ENCODE data around the gene NDUFV1.

The NDUFV1 gene

DNA sequence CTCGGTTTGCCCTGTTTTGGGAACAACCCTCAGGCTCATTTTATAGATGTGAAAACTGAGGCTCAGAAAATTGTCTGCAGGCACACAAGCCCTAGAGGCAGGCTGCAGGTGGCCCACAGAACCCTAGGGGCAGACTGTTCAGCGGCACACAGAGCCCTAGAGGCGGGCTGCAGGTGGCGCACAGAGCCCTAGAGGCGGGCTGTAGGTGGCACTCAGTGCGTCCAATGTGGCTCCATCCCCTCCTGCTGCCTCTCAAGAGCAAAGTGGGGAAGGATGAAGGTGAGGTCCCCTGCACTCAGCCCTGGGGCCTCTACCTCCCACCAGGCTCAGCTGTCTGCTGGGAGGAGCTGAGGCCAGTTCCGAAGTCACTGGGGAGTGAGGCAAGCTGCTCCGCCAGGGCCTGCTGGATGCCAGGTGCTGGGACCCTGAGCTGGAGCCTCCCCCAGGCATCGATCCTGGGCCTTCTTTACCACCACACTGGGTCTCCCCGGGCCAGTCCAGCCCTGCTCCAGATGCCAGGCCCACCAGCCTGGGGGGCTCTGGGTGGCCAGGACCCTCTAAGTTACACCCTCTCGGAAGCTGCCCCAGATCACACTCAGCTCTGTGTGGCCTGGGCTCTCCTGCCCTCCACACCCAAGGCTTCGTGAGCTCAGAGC is 41.5 kb downstream of the NDUFV1 start:
- Histone ChIP-seq H3K4me3 (ENCODE audit: low read length in 2 of 2) (no peak overlapping the region), H3K9me3 (ENCODE audit: control insufficient read depth in 2 of 2, low read length in 2 of 2) (no peaks in the 10 kb centered on the region), H3K36me3 (ENCODE audit: control insufficient read depth in 2 of 2, insufficient read depth in 2 of 2, low read length in 2 of 2) (no peaks in the 10 kb centered on the region), H3K9ac (ENCODE audit: low read depth in 1 of 2, low read length in 2 of 2) (no peak overlapping the region), H3K27me3 (ENCODE audit: control insufficient read depth in 2 of 2, insufficient read depth in 2 of 2, low read length in 2 of 2) (peaks cover 0 to 2% of the 10 kb centered on the region in 2 donors), H3K27ac (ENCODE audit: low read depth in 2 of 2, low read length in 2 of 2) (no peak overlapping the region), H3K4me1 (ENCODE audit: control insufficient read depth in 2 of 2, insufficient read depth in 2 of 2, low read length in 2 of 2) (peaks cover 29 to 30% of the 10 kb centered on the region in 2 donors)

DNA sequence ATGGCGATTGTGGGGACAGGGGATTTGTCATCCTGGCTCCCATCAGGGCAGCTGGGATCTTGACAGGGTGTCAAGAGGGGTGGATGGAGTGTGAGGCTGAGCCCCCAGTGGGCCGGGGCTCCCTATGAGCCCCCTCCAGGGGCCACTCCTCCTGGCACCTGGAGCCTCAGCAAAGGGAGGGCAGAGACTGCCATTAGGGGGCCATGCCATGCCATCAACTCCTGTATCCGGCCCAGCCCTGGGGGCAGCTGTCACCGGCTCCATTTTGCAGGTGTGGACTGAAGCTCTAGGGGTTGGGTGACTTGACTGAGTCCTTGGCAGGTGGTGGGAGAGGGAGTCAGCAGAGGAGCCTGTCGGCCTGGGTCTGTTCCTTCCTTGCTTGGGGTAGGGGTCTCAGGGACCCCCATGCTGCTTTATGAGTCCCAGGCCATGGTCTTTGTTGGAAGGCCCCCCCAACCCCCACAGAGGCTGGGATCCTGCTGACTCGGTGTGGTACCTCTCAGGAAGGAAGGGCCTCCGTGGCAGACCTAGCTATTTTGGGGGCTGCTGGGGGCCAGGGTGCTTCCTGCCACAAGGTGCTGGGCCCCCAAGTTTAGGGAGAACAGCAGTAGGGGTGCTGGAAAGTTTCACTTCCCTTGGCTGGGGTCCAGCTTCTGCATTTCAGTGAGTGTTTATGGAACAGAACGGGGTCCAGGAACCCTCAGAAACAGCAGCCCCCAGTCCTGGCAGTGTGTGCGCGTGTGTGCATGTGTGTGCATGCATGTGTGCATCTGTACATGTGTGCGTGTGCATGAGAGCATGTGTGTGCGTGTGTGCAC is 42.3 kb downstream of the NDUFV1 start:
- Histone ChIP-seq H3K9me3 (ENCODE audit: control insufficient read depth in 2 of 2, low read length in 2 of 2) (no peaks in the 10 kb centered on the region), H3K36me3 (ENCODE audit: control insufficient read depth in 2 of 2, insufficient read depth in 2 of 2, low read length in 2 of 2) (no peaks in the 10 kb centered on the region), H3K4me1 (ENCODE audit: control insufficient read depth in 2 of 2, insufficient read depth in 2 of 2, low read length in 2 of 2) (peaks cover 29 to 30% of the 10 kb centered on the region in 2 donors), H3K9ac (ENCODE audit: low read depth in 1 of 2, low read length in 2 of 2) (no peak overlapping the region), H3K27me3 (ENCODE audit: control insufficient read depth in 2 of 2, insufficient read depth in 2 of 2, low read length in 2 of 2) (peaks cover 0 to 2% of the 10 kb centered on the region in 2 donors), H3K27ac (ENCODE audit: low read depth in 2 of 2, low read length in 2 of 2) (no peak overlapping the region), H3K4me3 (ENCODE audit: low read length in 2 of 2) (no peak overlapping the region)

DNA sequence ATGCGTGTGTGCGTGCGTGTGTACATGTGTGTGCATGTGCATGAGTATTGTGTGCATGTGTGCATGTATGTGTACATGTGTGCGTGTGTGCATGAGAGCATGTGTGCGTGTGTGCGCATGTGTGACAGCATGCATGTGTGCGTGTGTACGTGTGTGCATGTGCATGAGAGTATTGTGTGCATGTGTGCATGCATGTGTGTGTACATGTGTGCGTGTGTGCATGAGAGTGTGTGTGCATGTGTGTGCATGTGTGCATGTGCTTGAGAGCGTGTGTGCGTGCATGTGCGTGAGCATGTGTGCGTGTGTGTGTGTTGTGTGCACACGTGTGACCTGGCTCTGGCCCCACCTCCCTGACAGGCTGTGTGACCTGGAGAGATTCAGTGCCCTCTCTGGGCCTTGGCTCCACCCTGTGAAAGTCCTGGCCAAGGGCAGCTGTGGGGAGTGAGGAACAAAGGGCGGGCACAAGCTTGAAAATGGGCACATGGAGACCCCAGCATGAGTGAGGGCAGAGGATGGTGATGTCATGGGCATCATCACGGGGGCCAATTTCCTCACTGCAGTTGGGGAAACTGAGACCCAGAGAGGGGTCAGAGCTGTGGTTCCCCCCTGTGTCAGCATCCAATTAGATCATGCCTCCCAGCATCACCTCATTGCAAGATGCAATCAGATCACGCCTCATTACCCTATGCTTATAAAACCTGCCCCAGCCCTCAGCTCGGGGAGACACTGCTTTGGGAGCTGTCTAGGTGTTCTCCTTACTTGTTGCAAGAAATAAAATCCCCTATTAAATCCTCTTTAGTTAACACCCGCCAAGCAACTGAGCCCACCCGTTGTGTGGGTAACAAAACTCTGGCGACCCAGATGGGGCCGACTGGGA is 43.1 kb downstream of the NDUFV1 start:
- peak overlapping the region; percentile 61 to 78 for H3K27ac ChIP-seq (ENCODE audit: low read depth in 2 of 2, low read length in 2 of 2)
- no peaks in the 10 kb centered on the region for H3K36me3 ChIP-seq (ENCODE audit: control insufficient read depth in 2 of 2, insufficient read depth in 2 of 2, low read length in 2 of 2)
- H3K9me3 ChIP-seq (ENCODE audit: control insufficient read depth in 2 of 2, low read length in 2 of 2), result no peaks in the 10 kb centered on the region
- H3K4me1 ChIP-seq (ENCODE audit: control insufficient read depth in 2 of 2, insufficient read depth in 2 of 2, low read length in 2 of 2), result peaks cover 29 to 31% of the 10 kb centered on the region in 2 donors
- H3K9ac ChIP-seq (ENCODE audit: low read depth in 1 of 2, low read length in 2 of 2), result peak overlapping the region; percentile 56 to 63
- peak overlapping the region; percentile 65 to 74 for H3K4me3 ChIP-seq (ENCODE audit: low read length in 2 of 2)
- peaks cover 0 to 2% of the 10 kb centered on the region in 2 donors for H3K27me3 ChIP-seq (ENCODE audit: control insufficient read depth in 2 of 2, insufficient read depth in 2 of 2, low read length in 2 of 2)

DNA sequence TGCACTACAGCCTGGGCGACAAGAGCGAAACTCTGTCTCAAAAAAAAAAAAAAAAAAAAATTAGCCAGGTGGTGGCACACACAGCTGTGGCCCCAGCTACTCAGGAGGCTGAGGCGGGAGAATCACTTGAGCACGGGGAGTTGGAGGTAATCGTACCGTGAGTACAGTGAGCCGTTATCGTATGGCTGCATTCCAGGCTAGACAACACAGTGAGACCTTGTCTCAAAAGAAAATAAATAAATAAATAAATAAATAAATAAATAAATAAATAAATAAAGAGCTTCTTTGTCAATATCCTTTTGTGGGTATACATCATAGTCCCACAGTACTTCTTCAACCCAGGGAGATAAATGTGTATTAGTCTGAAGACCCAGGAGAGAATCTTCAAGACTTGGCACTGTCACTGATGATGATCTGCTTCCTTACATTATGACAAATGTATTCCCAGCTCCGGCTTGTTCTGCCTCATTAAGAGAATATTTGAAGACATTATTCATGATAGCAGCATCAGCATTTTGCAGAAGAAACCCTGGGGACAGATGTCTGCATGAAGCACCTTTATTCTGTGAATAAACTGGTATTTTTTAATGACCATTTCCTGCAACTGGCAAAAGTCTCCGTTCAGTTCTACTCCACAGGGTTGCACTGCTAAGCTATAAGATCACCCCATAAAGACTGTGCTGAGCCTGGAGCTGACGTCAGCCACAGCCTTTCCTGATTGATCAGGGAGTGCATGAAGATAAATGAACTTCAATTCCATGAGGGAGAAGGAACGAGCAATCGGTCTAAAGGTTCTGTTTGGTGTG is 45.4 kb downstream of the NDUFV1 start:
- Histone ChIP-seq H3K27ac (ENCODE audit: low read depth in 2 of 2, low read length in 2 of 2) (peak overlapping the region in 1 of 2 donors; percentile 20), H3K9me3 (ENCODE audit: control insufficient read depth in 2 of 2, low read length in 2 of 2) (no peaks in the 10 kb centered on the region), H3K9ac (ENCODE audit: low read depth in 1 of 2, low read length in 2 of 2) (no peak overlapping the region), H3K4me1 (ENCODE audit: control insufficient read depth in 2 of 2, insufficient read depth in 2 of 2, low read length in 2 of 2) (peaks cover 16 to 17% of the 10 kb centered on the region in 2 donors), H3K36me3 (ENCODE audit: control insufficient read depth in 2 of 2, insufficient read depth in 2 of 2, low read length in 2 of 2) (no peaks in the 10 kb centered on the region), H3K4me3 (ENCODE audit: low read length in 2 of 2) (no peak overlapping the region), H3K27me3 (ENCODE audit: control insufficient read depth in 2 of 2, insufficient read depth in 2 of 2, low read length in 2 of 2) (peaks cover 0 to 2% of the 10 kb centered on the region in 2 donors)

DNA sequence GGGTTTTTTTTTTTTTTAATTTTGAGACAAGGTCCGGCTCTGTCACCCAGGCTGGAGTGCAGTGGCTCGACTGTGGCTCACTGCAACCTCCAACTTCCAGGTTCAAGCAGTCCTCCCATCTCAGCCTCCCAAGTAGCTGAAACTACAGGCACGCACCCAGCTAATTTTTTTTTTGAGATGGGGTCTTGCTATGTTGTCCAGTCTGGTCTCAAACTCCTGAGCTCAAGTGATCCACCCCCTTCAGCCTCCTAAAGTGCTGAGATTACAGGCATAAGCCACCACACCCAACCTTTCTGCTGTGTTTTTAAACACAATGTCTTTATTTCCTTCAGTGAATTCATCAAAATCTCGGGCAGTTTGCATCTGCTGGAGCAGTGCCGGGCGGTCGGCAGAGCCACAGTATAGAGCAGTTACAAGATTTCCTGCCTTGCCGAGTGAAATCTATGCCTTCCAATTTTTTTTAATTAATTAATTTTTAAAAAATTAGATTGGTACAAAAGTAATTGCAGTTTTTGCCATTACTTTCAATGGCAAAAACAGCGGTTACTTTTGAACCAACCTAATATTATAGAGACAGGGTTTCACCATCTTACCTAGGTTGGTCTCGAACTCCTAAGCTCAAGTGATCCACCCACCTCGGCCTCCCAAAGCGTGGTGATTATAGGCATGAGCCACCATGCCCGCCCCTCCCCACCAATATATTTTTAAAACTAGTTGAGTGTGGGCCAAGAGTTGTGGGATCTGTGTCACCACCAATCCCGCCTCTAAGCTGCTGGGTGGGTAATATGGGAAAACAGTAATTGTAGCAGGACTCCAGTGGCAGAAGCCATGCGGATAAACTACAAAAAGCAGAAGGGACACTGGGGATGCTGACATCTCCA is 46.5 kb downstream of the NDUFV1 start:
- Histone ChIP-seq H3K27me3 (ENCODE audit: control insufficient read depth in 2 of 2, insufficient read depth in 2 of 2, low read length in 2 of 2) (peaks cover 0 to 2% of the 10 kb centered on the region in 2 donors), H3K4me1 (ENCODE audit: control insufficient read depth in 2 of 2, insufficient read depth in 2 of 2, low read length in 2 of 2) (peaks cover 10 to 11% of the 10 kb centered on the region in 2 donors), H3K27ac (ENCODE audit: low read depth in 2 of 2, low read length in 2 of 2) (peak overlapping the region in 1 of 2 donors; percentile 20)

DNA sequence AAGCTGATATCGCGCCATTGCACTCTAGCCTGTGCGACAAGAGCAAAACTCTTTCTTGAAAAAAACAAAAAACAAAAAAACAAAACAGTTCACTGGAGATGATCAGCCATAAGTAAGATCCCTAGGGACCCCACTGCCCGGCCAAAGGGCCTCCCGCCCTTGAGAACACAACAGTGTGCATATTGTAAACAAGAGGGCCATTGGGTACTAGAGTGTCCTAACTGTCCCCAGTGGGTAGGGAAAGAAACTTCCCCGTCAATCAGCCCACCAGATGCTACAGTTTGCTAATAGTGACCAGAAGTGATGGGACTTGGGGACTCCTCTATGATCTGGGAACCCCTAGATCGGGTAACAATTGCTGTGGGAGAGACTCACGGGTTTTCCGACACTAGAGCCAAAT is 47.5 kb downstream of the NDUFV1 start:
- H3K9ac ChIP-seq (ENCODE audit: low read depth in 1 of 2, low read length in 2 of 2), result no peak overlapping the region
- H3K27ac ChIP-seq (ENCODE audit: low read depth in 2 of 2, low read length in 2 of 2), result peak overlapping the region in 1 of 2 donors; percentile 16
- peaks cover 0 to 2% of the 10 kb centered on the region in 2 donors for H3K27me3 ChIP-seq (ENCODE audit: control insufficient read depth in 2 of 2, insufficient read depth in 2 of 2, low read length in 2 of 2)
- no peaks in the 10 kb centered on the region for H3K9me3 ChIP-seq (ENCODE audit: control insufficient read depth in 2 of 2, low read length in 2 of 2)
- peaks cover 8 to 11% of the 10 kb centered on the region in 2 donors for H3K4me1 ChIP-seq (ENCODE audit: control insufficient read depth in 2 of 2, insufficient read depth in 2 of 2, low read length in 2 of 2)
- no peaks in the 10 kb centered on the region for H3K36me3 ChIP-seq (ENCODE audit: control insufficient read depth in 2 of 2, insufficient read depth in 2 of 2, low read length in 2 of 2)
- no peak overlapping the region for H3K4me3 ChIP-seq (ENCODE audit: low read length in 2 of 2)

More for the DNA sequence above, 46.5 kb downstream of the NDUFV1 start:
- Histone ChIP-seq H3K9me3 (ENCODE audit: control insufficient read depth in 2 of 2, low read length in 2 of 2) (no peaks in the 10 kb centered on the region), H3K36me3 (ENCODE audit: control insufficient read depth in 2 of 2, insufficient read depth in 2 of 2, low read length in 2 of 2) (no peaks in the 10 kb centered on the region), H3K9ac (ENCODE audit: low read depth in 1 of 2, low read length in 2 of 2) (no peak overlapping the region), H3K4me3 (ENCODE audit: low read length in 2 of 2) (no peak overlapping the region)

DNA sequence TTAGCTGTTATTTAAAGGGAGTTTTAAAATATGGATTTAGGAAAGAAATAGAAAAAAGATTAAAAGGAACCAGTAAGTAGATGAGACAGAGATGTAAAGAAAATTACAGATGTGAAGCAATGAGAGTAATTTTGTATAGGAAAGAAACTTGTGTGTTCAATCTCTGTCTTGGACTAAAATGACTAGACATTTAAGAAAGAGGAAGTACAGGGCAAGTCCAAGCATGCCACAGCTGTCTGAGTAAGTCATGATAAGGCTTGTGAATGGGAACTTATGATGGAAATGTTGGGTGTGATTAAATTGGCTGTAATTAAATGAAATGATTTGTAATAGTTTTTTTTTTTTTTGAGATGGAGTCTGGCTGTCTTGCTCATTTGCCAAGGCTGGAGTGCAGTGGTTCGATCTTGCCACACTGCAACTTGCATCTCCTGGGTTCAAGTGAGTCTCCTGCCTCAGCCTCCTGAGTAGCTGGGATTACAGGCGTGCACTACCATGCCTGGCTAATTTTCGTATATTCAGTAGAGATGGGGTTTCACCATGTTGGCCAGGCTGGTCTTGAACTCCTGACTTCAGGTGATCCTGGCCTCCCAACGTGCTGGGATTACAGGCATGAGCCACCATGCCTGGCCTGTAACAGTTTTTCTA is 49.7 kb downstream of the NDUFV1 start:
- Histone ChIP-seq H3K27me3 (ENCODE audit: control insufficient read depth in 2 of 2, insufficient read depth in 2 of 2, low read length in 2 of 2) (no peaks in the 10 kb centered on the region), H3K9me3 (ENCODE audit: control insufficient read depth in 2 of 2, low read length in 2 of 2) (no peaks in the 10 kb centered on the region), H3K4me1 (ENCODE audit: control insufficient read depth in 2 of 2, insufficient read depth in 2 of 2, low read length in 2 of 2) (peaks cover 2 to 3% of the 10 kb centered on the region in 2 donors), H3K9ac (ENCODE audit: low read depth in 1 of 2, low read length in 2 of 2) (no peak overlapping the region), H3K27ac (ENCODE audit: low read depth in 2 of 2, low read length in 2 of 2) (no peak overlapping the region), H3K36me3 (ENCODE audit: control insufficient read depth in 2 of 2, insufficient read depth in 2 of 2, low read length in 2 of 2) (no peaks in the 10 kb centered on the region), H3K4me3 (ENCODE audit: low read length in 2 of 2) (no peak overlapping the region)

DNA sequence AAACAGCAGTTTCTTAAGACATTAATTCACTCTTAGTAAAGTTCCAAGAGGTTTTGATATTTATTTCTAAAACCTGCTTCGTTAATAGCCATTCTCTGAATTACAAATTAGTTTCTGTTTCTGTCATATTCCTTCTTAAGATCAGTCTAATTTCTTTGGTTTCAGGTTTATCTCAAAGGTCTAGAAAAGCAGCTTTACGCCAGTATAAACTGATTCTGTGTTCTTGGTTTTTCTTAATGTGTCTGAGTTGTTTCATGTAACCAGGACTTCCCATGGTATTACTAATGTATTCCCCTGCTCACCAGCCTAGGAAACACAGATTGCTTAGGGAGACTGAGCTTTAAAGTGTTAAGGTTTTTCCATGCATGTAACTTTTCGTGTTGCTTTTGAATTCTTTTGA is 50.6 kb downstream of the NDUFV1 start:
- peaks cover 2 to 3% of the 10 kb centered on the region in 2 donors for H3K4me1 ChIP-seq (ENCODE audit: control insufficient read depth in 2 of 2, insufficient read depth in 2 of 2, low read length in 2 of 2)
- no peak overlapping the region for H3K4me3 ChIP-seq (ENCODE audit: low read length in 2 of 2)
- H3K9me3 ChIP-seq (ENCODE audit: control insufficient read depth in 2 of 2, low read length in 2 of 2), result no peaks in the 10 kb centered on the region
- no peak overlapping the region for H3K9ac ChIP-seq (ENCODE audit: low read depth in 1 of 2, low read length in 2 of 2)
- H3K27me3 ChIP-seq (ENCODE audit: control insufficient read depth in 2 of 2, insufficient read depth in 2 of 2, low read length in 2 of 2), result no peaks in the 10 kb centered on the region
- no peaks in the 10 kb centered on the region for H3K36me3 ChIP-seq (ENCODE audit: control insufficient read depth in 2 of 2, insufficient read depth in 2 of 2, low read length in 2 of 2)
- H3K27ac ChIP-seq (ENCODE audit: low read depth in 2 of 2, low read length in 2 of 2), result no peak overlapping the region
